NT2/D1 (cell line): ENCODE results near the gene HGFAC.

Experiments
- DNase-seq: peaks from one replicate; pipeline ENCODE4 v3.0.0-alpha.2; 2011; ENCODE audit warnings: low read depth, low spot score
- H3K27me3 ChIP-seq: 2 replicates; pipeline ENCODE4 v1.6.0; 2011; ENCODE audit warnings: mild to moderate bottlenecking; ENCODE audit not compliant: insufficient read length, insufficient read depth
- H3K36me3 ChIP-seq: 2 replicates; pipeline ENCODE4 v1.6.1; 2011; ENCODE audit warnings: mild to moderate bottlenecking, low read length, mixed read lengths; ENCODE audit not compliant: insufficient read depth, insufficient read length
- H3K4me1 ChIP-seq: 2 replicates; pipeline ENCODE4 v1.5.1; 2011; ENCODE audit not compliant: insufficient read depth, insufficient read length
- H3K4me3 ChIP-seq: 2 replicates; pipeline ENCODE4 v1.5.1; 2011; ENCODE audit warnings: low read depth; ENCODE audit not compliant: insufficient read length
- H3K9ac ChIP-seq: 2 replicates; pipeline ENCODE4 v1.6.0; 2011; ENCODE audit warnings: low read depth; ENCODE audit not compliant: insufficient read length
- H3K9me3 ChIP-seq: 2 replicates; pipeline ENCODE4 v1.5.1; 2011; ENCODE audit warnings: mild to moderate bottlenecking, low read length; ENCODE audit not compliant: insufficient read depth
- SUZ12 ChIP-seq: IDR thresholded peaks from 2 replicates; pipeline ENCODE4 v1.6.1; 2011; ENCODE audit not compliant: insufficient read length, insufficient read depth; ENCODE audit errors: extremely low read depth
- YY1 ChIP-seq: IDR thresholded peaks from 2 replicates; pipeline ENCODE4 v1.6.1; 2011; ENCODE audit not compliant: insufficient read length, insufficient read depth
- ZNF274 ChIP-seq: IDR thresholded peaks from 2 replicates; pipeline ENCODE4 v1.6.1; 2011; ENCODE audit warnings: mild to moderate bottlenecking, low read depth, low read length

Gene HGFAC

DNA sequence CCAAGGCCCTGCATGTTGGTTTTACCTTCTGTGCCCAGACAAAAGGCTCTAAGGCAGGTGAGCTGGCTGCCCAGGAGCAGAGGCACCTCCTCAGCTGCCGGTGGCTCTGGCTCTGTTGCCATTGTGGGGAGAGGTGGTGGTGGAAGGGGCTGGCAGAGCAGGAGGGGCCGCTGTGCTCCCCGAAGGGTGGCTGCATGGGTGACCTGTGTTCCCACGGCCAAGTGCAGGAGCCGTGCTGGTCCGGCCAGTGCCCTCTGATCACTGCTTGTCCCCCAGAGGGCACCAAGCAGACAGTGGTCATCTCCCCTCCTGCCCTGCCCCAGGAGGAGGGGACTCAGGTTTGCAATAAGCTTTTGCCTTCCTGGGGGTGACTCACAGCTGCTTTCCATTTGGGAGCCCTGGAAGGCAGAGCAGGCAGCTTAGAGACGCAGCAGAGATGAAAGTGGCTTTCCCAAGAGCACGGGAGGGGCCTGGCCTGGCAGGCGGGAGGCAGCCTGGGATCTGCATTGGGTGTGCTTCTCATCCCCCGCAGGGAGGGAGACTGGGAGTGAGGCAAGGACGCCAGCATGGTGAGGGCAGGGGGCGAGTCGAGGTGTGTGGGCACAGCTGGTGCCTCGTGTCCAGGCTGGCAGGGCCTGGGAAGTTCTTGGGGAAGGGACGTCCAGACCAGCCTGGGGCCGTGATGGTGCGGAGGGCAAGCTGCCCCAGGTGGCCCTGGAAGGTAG, 50.1 kb downstream of the HGFAC start:
- Histone ChIP-seq H3K9ac (no peak overlapping the region), H3K36me3 (peaks cover under 1% of the 10 kb centered on the region), H3K4me1 (peaks cover 48% of the 10 kb centered on the region), H3K9me3 (no peaks in the 10 kb centered on the region), H3K4me3 (no peak overlapping the region), H3K27me3 (peaks cover 100% of the 10 kb centered on the region)
- TF ChIP-seq YY1 (no peak), SUZ12 (no peak), ZNF274 (no peak)
- peak; percentile 35 for DNase-seq

DNA sequence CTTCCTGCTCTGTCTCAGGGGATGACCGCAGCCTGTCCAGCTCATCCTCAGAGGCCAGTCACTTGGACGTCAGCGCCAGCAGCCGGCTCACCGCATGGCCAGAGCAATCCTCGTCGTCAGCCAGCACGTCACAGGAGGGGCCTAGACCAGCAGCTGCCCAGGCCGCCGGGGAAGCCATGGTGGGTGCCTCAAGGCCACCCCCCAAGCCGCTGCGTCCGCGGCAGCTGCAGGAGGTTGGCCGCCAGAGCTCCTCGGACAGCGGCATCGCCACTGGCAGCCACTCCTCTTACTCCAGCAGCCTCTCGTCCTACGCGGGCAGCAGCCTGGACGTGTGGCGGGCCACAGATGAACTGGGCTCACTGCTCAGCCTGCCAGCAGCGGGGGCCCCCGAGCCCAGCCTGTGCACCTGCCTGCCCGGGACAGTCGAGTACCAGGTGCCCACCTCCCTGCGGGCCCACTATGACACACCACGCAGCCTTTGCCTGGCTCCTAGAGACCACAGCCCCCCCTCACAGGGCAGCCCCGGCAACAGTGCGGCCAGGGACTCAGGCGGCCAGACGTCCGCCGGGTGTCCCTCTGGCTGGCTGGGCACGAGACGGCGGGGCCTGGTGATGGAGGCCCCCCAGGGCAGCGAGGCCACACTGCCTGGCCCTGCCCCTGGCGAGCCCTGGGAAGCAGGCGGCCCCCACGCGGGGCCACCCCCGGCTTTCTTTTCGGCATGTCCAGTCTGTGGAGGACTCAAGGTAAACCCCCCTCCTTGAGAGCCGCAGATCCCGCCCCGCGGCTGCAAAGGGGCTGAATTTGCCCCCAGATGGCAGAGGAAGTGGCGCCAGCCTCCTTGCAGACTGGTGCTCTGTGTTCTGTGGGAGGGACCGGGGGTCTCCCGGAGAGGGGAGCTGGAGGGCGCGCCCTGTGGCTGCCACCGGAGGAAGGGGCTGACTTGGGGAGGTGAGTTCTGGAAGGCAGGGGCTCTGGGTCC, 51.3 kb downstream of the HGFAC start:
- Histone ChIP-seq H3K9me3 (no peaks in the 10 kb centered on the region), H3K4me3 (no peak overlapping the region), H3K4me1 (peaks cover 46% of the 10 kb centered on the region), H3K9ac (peak overlapping the region; percentile 64), H3K27me3 (peaks cover 98% of the 10 kb centered on the region), H3K36me3 (peaks cover 3% of the 10 kb centered on the region)
- DNase-seq: no peak
- TF ChIP-seq SUZ12 (no peak), ZNF274 (no peak), YY1 (no peak)

DNA sequence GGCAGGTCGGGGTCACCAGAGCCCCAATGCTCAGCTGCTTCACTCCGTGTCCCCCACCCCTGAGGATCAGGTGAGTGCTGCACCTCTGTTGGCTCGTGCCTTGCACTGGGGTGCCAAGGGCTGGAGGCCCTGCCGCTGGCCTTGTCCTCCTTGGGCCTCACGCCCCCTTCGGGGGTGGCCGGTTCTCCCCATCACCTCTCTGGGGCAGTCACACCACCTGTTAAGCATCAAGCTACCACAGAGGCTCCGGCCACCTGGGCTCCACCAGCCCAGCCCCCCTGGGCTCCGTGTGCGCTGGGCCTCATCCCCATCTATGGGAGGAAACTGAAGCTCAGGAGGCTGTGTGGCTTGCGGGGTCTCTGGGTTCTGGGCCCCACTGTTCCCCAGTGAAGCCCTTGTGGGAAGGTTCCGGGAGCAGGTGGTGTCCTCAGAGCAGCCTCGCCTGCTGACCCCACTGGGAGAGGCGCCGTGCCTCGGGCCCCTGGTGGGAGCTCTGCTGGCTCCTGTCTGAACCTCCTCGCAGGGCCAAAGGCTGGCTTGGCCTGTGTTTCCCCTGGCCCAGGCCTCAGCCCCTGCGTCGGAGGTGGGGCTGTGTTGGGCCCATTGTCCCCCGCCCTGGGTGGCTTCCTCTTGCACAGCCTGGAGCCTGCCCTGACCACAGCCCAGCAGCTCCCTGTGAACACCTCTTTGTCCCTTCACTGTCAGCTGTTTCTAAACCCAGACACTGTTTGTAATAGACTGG, 52.1 kb downstream of the HGFAC start:
- Histone ChIP-seq H3K27me3 (peaks cover 93% of the 10 kb centered on the region), H3K4me3 (no peak overlapping the region), H3K9me3 (no peaks in the 10 kb centered on the region), H3K4me1 (peaks cover 47% of the 10 kb centered on the region), H3K9ac (peak overlapping the region; percentile 64), H3K36me3 (peaks cover 9% of the 10 kb centered on the region)
- no peak for TF ChIP-seq ZNF274
- TF ChIP-seq YY1: no peak
- TF ChIP-seq SUZ12: no peak
- DNase-seq: no peak

DNA sequence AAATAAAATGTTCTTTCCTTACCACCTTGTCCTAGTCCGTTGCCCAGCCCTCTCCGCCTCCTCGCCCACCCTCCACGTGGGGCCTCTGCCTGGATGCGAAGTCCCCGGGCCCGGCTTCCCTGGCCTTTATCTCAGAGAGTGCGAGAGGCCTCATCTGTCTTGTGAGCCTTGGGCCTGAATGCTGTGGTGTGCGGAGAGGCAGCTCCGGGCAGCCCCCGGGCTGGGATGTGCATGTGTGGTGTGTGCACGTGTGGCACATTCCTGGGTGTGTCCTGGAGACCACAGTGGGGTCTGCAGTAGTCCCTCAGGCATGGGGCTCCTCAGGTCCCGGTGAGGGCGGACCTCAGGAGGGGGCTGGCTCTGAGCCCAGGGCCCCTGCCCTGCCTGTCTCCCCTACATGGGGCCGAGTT, 52.7 kb downstream of the HGFAC start:
- H3K4me3 ChIP-seq: no peak overlapping the region
- H3K27me3 ChIP-seq: peaks cover 92% of the 10 kb centered on the region
- no peak for TF ChIP-seq SUZ12
- TF ChIP-seq YY1: no peak
- no peak for TF ChIP-seq ZNF274
- H3K36me3 ChIP-seq: peaks cover 10% of the 10 kb centered on the region
- H3K9ac ChIP-seq: peak overlapping the region; percentile 47
- H3K9me3 ChIP-seq: no peaks in the 10 kb centered on the region
- H3K4me1 ChIP-seq: peaks cover 44% of the 10 kb centered on the region
- no peak for DNase-seq

DNA sequence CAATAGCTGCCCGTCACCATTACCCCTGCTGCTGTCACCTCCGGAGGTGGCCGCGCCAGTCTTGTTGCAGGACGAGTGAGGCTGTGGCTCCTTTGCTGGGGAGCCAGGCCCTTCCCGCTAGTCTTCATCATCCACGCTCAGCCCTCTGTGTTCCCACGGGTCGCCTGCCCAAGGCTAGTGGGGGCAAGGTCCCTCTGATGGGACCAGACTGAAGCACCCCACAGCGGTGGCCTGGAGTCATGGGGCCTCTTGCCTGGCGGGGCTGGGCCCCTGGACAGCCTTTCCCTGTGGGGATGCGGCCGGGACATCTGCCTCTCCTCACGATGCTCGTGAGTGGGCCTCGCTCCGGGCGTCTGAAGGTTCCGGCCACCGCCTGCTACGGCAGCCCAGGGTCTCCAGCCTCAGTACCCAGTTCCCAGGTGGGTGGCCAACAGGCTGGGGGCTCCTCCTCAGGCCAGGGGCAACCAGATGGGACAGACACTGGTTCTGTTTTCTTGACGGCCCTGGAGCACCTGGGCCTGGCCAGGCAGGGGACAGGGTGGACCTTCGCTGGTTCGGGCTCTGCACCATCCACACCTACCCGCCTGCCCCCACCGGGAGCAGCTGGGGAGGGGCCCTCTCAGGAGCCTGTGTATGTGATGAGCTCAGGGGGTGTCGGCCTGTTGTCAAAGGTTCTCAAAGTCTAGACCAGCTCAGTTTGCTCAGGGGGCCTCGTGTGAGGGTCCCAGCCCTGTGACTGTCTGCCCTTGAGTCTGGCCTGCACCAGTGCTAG, 53.6 kb downstream of the HGFAC start:
- no peaks in the 10 kb centered on the region for H3K9me3 ChIP-seq
- peaks cover 46% of the 10 kb centered on the region for H3K4me1 ChIP-seq
- H3K27me3 ChIP-seq: peaks cover 83% of the 10 kb centered on the region
- no peak overlapping the region for H3K9ac ChIP-seq
- no peak overlapping the region for H3K4me3 ChIP-seq
- peaks cover 17% of the 10 kb centered on the region for H3K36me3 ChIP-seq
- TF ChIP-seq ZNF274 (no peak), YY1 (no peak), SUZ12 (no peak)
- DNase-seq: no peak

GRCh38 chr4:3496021-3496420, 54.3 kb downstream of the HGFAC start:
- no peak overlapping the region for H3K4me3 ChIP-seq
- no peak for TF ChIP-seq SUZ12
- no peak for TF ChIP-seq YY1
- TF ChIP-seq ZNF274: no peak
- peaks cover 22% of the 10 kb centered on the region for H3K36me3 ChIP-seq
- peaks cover 49% of the 10 kb centered on the region for H3K4me1 ChIP-seq
- no peaks in the 10 kb centered on the region for H3K9me3 ChIP-seq
- DNase-seq: no peak
- peaks cover 77% of the 10 kb centered on the region for H3K27me3 ChIP-seq
- no peak overlapping the region for H3K9ac ChIP-seq
